DND-41 (cell line): ENCODE data around the gene TSSC4.

ENCODE experiments used
- CTCF ChIP-seq: IDR thresholded peaks from 2 replicates; pipeline ENCODE4 v1.5.1; 2012; ENCODE audit warnings: borderline replicate concordance, low read length, moderate library complexity, mild to moderate bottlenecking; ENCODE audit not compliant: poor library complexity, severe bottlenecking; ENCODE audit errors: extremely low read depth
- EZH2 ChIP-seq: IDR thresholded peaks from 3 replicates; pipeline ENCODE4 v1.6.1; 2012; ENCODE audit warnings: borderline replicate concordance, low read depth, mild to moderate bottlenecking, moderate library complexity, low read length, inconsistent platforms; ENCODE audit not compliant: severe bottlenecking

GRCh38 chr11:2448661-2449547 lies 48.4 kb downstream of the TSSC4 start:
- TF ChIP-seq CTCF (no peak), EZH2 (no peak)
